ELR (cell line): ENCODE results near the gene INTS6.

Experiments
- DNase-seq: peaks from one replicate; pipeline ENCODE4 v3.0.0-alpha.2; 2015; ENCODE audit warnings: low read depth

INTS6 gene

GRCh38 chr13:51346397-51346796, 106.4 kb downstream of the INTS6 start:
- no peak for DNase-seq

GRCh38 chr13:51343475-51343874, 109.4 kb downstream of the INTS6 start:
- DNase-seq: no peak

GRCh38 chr13:51342706-51343105, 110.1 kb downstream of the INTS6 start:
- peak; percentile 61 for DNase-seq

DNA sequence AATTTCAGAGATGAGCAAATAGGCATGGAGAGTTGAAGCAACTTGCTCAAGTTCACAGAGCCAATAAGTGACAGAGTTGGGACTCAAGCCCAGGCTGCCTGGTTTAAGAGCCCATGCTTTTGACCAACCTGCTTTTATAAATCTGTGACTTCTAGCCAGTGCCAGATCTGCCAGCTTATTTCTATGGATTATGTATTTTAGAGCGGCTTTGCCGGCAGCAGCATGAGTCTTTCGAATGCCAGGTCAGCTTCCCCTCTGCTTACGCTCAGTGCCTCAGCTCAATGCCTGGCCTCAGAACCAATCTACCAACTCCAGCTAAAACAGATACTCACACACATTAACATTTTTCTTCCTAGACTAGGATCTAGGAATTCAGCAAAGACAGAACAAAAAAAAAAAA, 111.0 kb downstream of the INTS6 start:
- DNase-seq: no peak

GRCh38 chr13:51341232-51341631, 111.6 kb downstream of the INTS6 start:
- no peak for DNase-seq

DNA sequence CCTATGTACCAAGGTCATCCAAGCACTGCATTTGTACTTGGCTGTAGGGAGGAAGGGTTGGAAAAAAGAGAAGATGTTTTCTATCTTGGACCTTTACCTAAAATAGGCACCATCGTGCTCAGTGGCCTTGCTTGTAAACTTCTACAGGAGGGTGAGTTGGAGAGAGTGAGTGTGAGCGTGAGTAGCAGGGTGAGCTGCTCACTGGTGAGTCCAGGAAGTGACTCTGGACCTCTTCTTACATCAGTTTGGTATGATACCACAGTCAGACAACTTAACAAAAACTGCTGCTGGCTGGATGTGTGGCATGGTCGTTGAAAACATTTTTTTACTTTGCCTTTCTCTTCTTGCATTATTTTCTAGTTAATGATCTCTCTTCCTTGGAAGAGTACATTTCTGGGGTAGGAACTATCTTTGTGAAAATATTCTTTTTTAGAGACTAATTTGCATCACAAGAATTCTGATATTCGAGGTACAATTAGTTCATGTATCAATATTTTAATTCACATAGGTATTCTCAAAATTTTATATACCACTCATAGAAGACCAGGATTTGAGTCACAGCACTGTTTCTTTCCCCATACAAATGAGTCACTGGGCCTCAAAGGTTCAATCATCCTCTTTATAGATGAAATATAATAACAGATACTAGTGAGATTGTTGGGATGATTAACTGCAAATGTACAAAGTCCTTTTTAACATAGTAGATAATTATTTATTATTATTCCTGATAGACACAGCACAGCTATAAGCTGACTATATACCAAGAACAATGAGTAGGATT, 112.7 kb downstream of the INTS6 start:
- DNase-seq: peak; percentile 52

DNA sequence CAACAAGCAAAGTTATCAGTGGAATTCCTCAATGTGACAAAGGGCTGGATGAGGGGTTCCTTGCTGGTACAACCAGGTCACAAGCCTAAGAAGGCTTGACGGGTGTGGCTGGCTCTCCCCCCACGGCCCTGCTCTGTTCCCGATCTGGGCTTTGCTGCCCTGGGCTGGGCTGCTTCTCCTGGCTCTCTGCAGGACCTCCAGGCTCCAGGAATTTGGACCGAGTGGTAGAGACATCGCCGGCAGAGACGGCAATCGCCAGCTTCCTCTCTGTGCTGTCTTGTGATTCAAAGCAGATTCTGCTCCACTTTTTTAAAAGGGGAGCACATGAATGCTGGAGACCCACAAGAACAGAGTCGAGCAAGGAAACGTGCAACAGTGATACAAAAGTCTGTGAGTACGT, 113.5 kb downstream of the INTS6 start, which contains the start of gene SERPINE3:
TSS of gene SERPINE3 (plus strand) at position 338 of the 400 bp plus-strand sequence. CDS start 1,401 bp downstream, outside the sequence.
- no peak for DNase-seq

GRCh38 chr13:51336746-51337145, 116.1 kb downstream of the INTS6 start:
- no peak for DNase-seq

- DNase-seq: no peak
Observed at GRCh38 chr13:51333826-51334225, 119.0 kb downstream of the INTS6 start.

- no peak for DNase-seq
Observed at GRCh38 chr13:51333421-51333820, 119.4 kb downstream of the INTS6 start.

DNA sequence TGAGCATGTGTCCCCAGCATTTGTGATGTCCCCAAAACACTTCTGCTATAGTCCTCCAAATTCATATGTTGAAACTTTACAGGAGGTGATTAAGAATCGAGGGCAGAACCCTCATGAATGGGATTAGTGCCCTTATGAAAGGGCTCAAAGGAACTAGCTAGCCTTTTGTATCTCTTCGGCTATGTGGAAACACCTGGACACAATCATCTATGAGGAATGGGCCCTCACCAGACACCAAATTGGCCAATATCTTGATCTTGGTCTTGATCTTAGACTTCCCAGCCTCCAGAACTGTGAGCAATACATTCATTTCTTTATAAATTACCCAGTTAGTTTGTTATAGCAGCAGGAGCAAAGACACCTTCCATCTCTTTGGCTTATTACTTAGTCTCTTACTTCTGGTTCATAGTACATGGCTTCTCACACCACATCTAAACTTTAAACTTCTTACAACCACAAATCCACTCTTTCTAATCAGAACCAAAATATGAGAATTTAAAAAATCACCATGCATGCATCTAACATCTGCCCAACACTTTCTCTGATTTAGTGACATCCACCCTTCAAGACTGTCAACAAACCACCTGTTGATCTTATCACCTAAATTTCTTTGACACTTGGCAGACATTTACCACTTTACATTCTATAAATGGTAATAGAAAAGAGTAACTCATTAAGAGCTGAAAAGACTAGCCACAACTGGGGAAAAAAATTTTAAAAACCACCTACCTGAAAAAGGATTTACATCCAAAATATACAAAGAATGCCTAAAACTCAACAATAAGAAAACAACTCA, 120.1 kb downstream of the INTS6 start:
- DNase-seq: no peak

GRCh38 chr13:51331354-51331861, 121.4 kb downstream of the INTS6 start:
- no peak for DNase-seq

- DNase-seq: no peak
Observed at GRCh38 chr13:51330791-51331190, 122.0 kb downstream of the INTS6 start.

DNA sequence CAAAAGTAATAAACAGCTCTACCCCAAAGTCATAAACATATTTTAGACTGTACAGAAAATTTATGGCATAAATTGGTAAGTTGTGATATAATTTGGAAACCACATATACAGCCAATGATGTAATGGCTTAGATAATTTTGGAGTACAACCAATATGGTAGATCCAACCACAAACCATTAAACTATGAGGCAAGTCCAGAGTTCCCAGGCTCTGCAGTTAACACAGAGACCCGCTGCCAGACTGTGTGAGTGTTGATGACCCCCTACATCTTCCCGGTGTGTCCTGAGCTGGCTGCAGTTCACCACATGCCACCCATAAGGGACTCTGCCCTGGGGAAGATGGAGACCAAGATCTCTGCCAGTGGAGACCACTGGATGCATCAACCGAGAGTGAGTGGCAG, 123.2 kb downstream of the INTS6 start:
- no peak for DNase-seq

- DNase-seq: no peak
Observed at GRCh38 chr13:51328488-51328887, 124.3 kb downstream of the INTS6 start.

GRCh38 chr13:51327961-51328360, 124.9 kb downstream of the INTS6 start:
- no peak for DNase-seq

GRCh38 chr13:51326777-51327176, 126.1 kb downstream of the INTS6 start:
- DNase-seq: no peak

DNA sequence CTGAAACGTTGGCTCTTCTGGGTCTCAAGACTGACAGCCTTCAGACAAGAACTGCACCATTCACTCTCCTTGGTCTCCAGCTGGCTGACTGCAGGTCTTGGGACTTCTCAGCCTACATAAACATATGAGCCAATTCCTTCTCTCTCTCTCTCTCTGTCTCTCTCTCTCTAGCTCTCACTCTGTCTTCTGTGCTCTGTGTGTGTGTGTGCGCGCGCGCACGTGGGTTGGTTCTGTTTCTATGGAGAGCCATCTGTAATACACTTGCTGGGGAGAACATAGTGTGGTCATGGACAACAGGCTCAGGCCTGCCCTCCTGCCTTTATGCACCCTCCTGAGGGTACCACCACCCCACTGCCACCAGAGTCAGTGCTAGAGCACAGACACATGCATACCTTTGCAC, 127.0 kb downstream of the INTS6 start:
- no peak for DNase-seq

GRCh38 chr13:51324714-51325420, 128.0 kb downstream of the INTS6 start:
- no peak for DNase-seq

- DNase-seq: no peak
Observed at GRCh38 chr13:51323824-51324511, 128.9 kb downstream of the INTS6 start.

GRCh38 chr13:51322826-51323225, 130.0 kb downstream of the INTS6 start:
- no peak for DNase-seq

DNA sequence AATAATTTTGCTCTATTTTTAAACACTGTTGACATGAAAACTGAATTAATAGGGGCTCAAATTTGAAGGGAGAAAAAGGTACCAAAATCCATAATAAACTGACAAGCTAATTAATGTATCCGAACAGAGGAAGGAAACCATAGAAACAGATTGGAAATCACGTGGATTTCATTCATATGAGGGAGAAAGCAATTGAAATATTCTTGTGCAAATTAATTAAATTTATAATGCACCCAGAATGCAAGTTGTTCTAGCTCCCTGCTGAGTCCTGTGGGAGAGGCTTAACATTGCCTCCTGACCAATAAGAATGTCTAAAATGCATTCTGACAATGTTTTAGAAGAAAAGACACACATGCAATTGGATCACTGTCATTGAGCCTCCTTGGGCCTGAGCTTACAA, 131.0 kb downstream of the INTS6 start:
- no peak for DNase-seq
